Measurements from ENCODE around the gene GOLGA8N.
"Not testable (repeated sequence)": the region's sequence is repeated elsewhere in the genome, so short reads cannot be mapped to it uniquely, and the experiment has no call there.

The GOLGA8N gene

DNA sequence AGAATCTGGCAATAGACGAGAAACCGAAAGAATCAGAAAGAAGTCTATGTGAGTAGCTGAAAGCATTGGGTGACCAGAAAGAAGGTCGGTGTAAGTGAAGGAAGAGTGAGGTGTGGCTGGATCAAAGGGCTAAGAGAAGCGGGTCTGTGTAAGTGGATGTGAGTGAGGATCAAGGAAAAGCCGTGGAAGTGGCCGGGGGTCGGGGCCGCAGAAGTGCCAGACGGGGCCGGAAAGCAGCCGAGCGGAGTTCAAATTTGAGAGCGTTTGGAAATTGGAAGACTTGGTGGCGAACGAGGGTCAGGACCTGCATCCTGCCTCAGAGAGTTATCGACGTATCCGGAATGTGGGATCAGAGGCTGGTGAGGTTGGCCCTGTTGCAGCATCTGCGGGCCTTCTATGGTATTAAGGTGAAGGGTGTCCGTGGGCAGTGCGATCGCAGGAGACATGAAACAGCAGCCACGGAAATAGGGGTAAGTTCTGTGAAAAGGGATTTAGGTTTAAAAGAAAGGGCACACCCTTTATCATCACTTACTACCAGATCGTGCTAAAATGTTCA is 22.7 kb downstream of the GOLGA8N start:
- H3K27me3 ChIP-seq (ENCODE audit: control insufficient read depth in 3 of 3, insufficient read depth in 3 of 3, low read depth in 1 of 3, low read length in 3 of 3); H3K9ac ChIP-seq (ENCODE audit: low read depth, low read length, poor library complexity); H4K8ac ChIP-seq (ENCODE audit: low read depth, low read length); H3K14ac ChIP-seq (ENCODE audit: low read length); H2AK5ac ChIP-seq (ENCODE audit: low read depth, low read length); H4K91ac ChIP-seq (ENCODE audit: low read depth, low read length, poor library complexity); H2BK12ac ChIP-seq (ENCODE audit: low read length); H3K18ac ChIP-seq (ENCODE audit: low read length); H2BK120ac ChIP-seq (ENCODE audit: low read depth, low read length); H2BK5ac ChIP-seq (ENCODE audit: low read length); H3K4ac ChIP-seq (ENCODE audit: low read length); H2BK15ac ChIP-seq (ENCODE audit: low read length); H3K9me3 ChIP-seq (replicated peaks in 1 of 2; ENCODE audit: control insufficient read depth in 2 of 2, insufficient read depth in 1 of 2, low read depth in 1 of 2, low read length in 2 of 2); H3K4me1 ChIP-seq (ENCODE audit: control insufficient read depth in 2 of 2, insufficient read depth in 1 of 2, low read depth in 1 of 2, low read length in 2 of 2); H3K23ac ChIP-seq (ENCODE audit: low read depth, low read length, poor library complexity); H3K79me1 ChIP-seq (ENCODE audit: low read depth, low read length); H3K36me3 ChIP-seq (replicated peaks in 1 of 2; ENCODE audit: control insufficient read depth in 2 of 2, insufficient read depth in 2 of 2, low read length in 2 of 2); DNase-seq (ENCODE audit: low spot score): not testable (repeated sequence)
- Histone ChIP-seq H3K4me3 (ENCODE audit: low read length in 2 of 2) (peak overlapping the region; percentile 84 to 94), H3K27ac (replicated peaks; ENCODE audit: low read length) (peak overlapping the region; percentile 46), H2AFZ (ENCODE audit: low read length) (peak overlapping the region; percentile 77), H3K4me2 (ENCODE audit: insufficient read depth, low read length, poor library complexity, severe bottlenecking) (peak overlapping the region; percentile 33)
- WGBS, 2 donors (ENCODE audit: extremely low coverage in 2 of 2, insufficient read length in 2 of 2, insufficient replicate concordance in 1 of 2): no CpG with 5 or more reads among the region's 24 CpGs

DNA sequence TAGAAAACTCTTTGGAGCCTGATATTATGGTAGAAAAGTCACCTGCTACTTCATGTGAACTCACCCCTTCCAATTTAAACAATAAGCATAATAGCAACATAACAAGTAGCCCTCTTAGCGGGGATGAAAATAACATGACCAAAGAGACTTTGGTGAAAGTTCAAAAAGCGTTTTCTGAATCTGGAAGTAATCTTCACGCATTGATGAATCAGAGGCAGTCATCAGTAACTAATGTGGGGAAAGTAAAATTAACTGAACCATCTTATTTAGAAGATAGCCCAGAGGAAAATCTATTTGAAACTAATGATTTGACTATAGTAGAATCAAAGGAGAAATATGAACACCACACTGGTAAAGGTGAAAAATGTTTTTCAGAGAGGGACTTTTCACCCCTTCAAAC is 43.2 kb downstream of the GOLGA8N start:
- Histone ChIP-seq H2BK15ac (ENCODE audit: low read length) (no peak overlapping the region), H3K4me3 (ENCODE audit: low read length in 2 of 2) (no peak overlapping the region), H3K9me3 (replicated peaks in 1 of 2; ENCODE audit: control insufficient read depth in 2 of 2, insufficient read depth in 1 of 2, low read depth in 1 of 2, low read length in 2 of 2) (no peaks in the 10 kb centered on the region), H2BK5ac (ENCODE audit: low read length) (no peak overlapping the region), H3K18ac (ENCODE audit: low read length) (no peak overlapping the region), H4K91ac (ENCODE audit: low read depth, low read length, poor library complexity) (no peak overlapping the region), H3K27ac (replicated peaks; ENCODE audit: low read length) (no peak overlapping the region), H3K9ac (ENCODE audit: low read depth, low read length, poor library complexity) (no peak overlapping the region), H3K4me2 (ENCODE audit: insufficient read depth, low read length, poor library complexity, severe bottlenecking) (no peak overlapping the region), H3K27me3 (ENCODE audit: control insufficient read depth in 3 of 3, insufficient read depth in 3 of 3, low read depth in 1 of 3, low read length in 3 of 3) (no peaks in the 10 kb centered on the region), H3K23ac (ENCODE audit: low read depth, low read length, poor library complexity) (no peak overlapping the region), H2BK120ac (ENCODE audit: low read depth, low read length) (no peak overlapping the region), H2BK12ac (ENCODE audit: low read length) (no peak overlapping the region), H3K4ac (ENCODE audit: low read length) (no peak overlapping the region), H4K8ac (ENCODE audit: low read depth, low read length) (no peak overlapping the region), H3K36me3 (replicated peaks in 1 of 2; ENCODE audit: control insufficient read depth in 2 of 2, insufficient read depth in 2 of 2, low read length in 2 of 2) (peaks cover 14 to 88% of the 10 kb centered on the region in 2 donors), H3K14ac (ENCODE audit: low read length) (no peak overlapping the region), H3K79me1 (ENCODE audit: low read depth, low read length) (no peaks in the 10 kb centered on the region), H3K4me1 (ENCODE audit: control insufficient read depth in 2 of 2, insufficient read depth in 1 of 2, low read depth in 1 of 2, low read length in 2 of 2) (peaks cover 0 to 2% of the 10 kb centered on the region in 2 donors), H2AK5ac (ENCODE audit: low read depth, low read length) (no peak overlapping the region), H2AFZ (ENCODE audit: low read length) (no peak overlapping the region)
- no CpG with 5 or more reads among the region's 3 CpGs for WGBS, 2 donors (ENCODE audit: extremely low coverage in 2 of 2, insufficient read length in 2 of 2, insufficient replicate concordance in 1 of 2)
- no peak for DNase-seq (ENCODE audit: low spot score)

DNA sequence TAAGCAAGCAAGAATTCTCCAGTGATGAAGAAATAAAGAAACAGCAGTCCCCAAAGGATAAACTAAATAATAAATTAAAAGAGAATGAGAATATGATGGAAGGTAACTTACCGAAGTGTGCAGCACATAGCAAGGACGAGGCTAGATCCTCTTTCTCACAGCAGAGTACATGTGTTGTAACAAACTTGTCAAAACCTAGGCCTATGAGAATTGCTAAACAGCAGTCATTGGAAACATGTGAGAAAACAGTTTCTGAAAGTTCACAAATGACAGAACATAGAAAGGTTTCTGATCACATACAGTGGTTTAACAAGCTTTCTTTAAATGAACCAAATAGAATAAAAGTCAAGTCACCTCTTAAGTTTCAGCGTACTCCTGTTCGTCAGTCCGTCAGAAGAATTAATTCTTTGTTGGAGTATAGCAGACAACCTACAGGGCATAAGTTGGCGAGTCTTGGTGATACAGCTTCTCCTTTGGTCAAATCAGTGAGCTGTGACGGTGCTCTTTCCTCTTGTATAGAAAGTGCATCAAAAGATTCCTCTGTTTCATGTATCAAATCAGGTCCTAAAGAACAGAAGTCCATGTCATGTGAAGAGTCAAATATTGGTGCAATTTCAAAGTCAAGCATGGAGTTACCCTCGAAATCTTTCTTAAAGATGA is 43.8 kb downstream of the GOLGA8N start:
- no peak for DNase-seq (ENCODE audit: low spot score)
- Histone ChIP-seq H2BK5ac (ENCODE audit: low read length) (no peak overlapping the region), H3K4me3 (ENCODE audit: low read length in 2 of 2) (no peak overlapping the region), H3K4me1 (ENCODE audit: control insufficient read depth in 2 of 2, insufficient read depth in 1 of 2, low read depth in 1 of 2, low read length in 2 of 2) (peaks cover 0 to 2% of the 10 kb centered on the region in 2 donors), H3K4ac (ENCODE audit: low read length) (no peak overlapping the region), H3K36me3 (replicated peaks in 1 of 2; ENCODE audit: control insufficient read depth in 2 of 2, insufficient read depth in 2 of 2, low read length in 2 of 2) (peaks cover 14 to 83% of the 10 kb centered on the region in 2 donors), H3K23ac (ENCODE audit: low read depth, low read length, poor library complexity) (no peak overlapping the region), H3K27me3 (ENCODE audit: control insufficient read depth in 3 of 3, insufficient read depth in 3 of 3, low read depth in 1 of 3, low read length in 3 of 3) (no peaks in the 10 kb centered on the region), H4K91ac (ENCODE audit: low read depth, low read length, poor library complexity) (no peak overlapping the region), H3K79me1 (ENCODE audit: low read depth, low read length) (no peaks in the 10 kb centered on the region), H3K9ac (ENCODE audit: low read depth, low read length, poor library complexity) (no peak overlapping the region), H2BK15ac (ENCODE audit: low read length) (no peak overlapping the region), H2BK120ac (ENCODE audit: low read depth, low read length) (no peak overlapping the region), H2AK5ac (ENCODE audit: low read depth, low read length) (no peak overlapping the region), H4K8ac (ENCODE audit: low read depth, low read length) (no peak overlapping the region), H2BK12ac (ENCODE audit: low read length) (no peak overlapping the region), H3K4me2 (ENCODE audit: insufficient read depth, low read length, poor library complexity, severe bottlenecking) (no peak overlapping the region), H3K27ac (replicated peaks; ENCODE audit: low read length) (no peak overlapping the region), H3K14ac (ENCODE audit: low read length) (no peak overlapping the region), H3K18ac (ENCODE audit: low read length) (no peak overlapping the region), H2AFZ (ENCODE audit: low read length) (no peak overlapping the region), H3K9me3 (replicated peaks in 1 of 2; ENCODE audit: control insufficient read depth in 2 of 2, insufficient read depth in 1 of 2, low read depth in 1 of 2, low read length in 2 of 2) (no peaks in the 10 kb centered on the region)
- no CpG with 5 or more reads among the region's 8 CpGs for WGBS, 2 donors (ENCODE audit: extremely low coverage in 2 of 2, insufficient read length in 2 of 2, insufficient replicate concordance in 1 of 2)

DNA sequence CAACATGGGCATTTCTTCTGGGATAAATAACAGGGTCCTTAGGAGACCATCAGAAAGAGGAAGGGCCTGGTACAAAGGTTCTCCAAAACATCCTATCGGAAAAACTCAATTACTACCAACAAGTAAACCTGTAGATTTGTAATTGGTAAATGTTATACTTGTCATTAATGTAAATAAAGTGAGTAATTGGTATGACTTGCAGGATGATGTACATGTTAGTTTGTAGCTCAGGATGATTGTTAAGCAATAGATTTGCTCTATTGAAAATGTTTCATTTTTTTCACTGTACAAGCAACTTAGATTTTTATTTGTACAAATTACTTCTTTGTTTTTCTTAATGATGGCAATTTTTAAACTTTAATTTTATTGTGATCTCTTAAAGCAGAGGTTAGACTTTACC is 44.4 kb downstream of the GOLGA8N start:
- H4K91ac ChIP-seq (ENCODE audit: low read depth, low read length, poor library complexity): no peak overlapping the region
- H2BK12ac ChIP-seq (ENCODE audit: low read length): no peak overlapping the region
- H2BK15ac ChIP-seq (ENCODE audit: low read length): no peak overlapping the region
- H3K4me1 ChIP-seq (ENCODE audit: control insufficient read depth in 2 of 2, insufficient read depth in 1 of 2, low read depth in 1 of 2, low read length in 2 of 2): peaks cover 0 to 5% of the 10 kb centered on the region in 2 donors
- no peak overlapping the region for H4K8ac ChIP-seq (ENCODE audit: low read depth, low read length)
- H3K18ac ChIP-seq (ENCODE audit: low read length): no peak overlapping the region
- peaks cover 14 to 81% of the 10 kb centered on the region in 2 donors for H3K36me3 ChIP-seq (replicated peaks in 1 of 2; ENCODE audit: control insufficient read depth in 2 of 2, insufficient read depth in 2 of 2, low read length in 2 of 2)
- no peak overlapping the region for H3K4ac ChIP-seq (ENCODE audit: low read length)
- H3K9ac ChIP-seq (ENCODE audit: low read depth, low read length, poor library complexity): no peak overlapping the region
- no peaks in the 10 kb centered on the region for H3K9me3 ChIP-seq (replicated peaks in 1 of 2; ENCODE audit: control insufficient read depth in 2 of 2, insufficient read depth in 1 of 2, low read depth in 1 of 2, low read length in 2 of 2)
- no peaks in the 10 kb centered on the region for H3K79me1 ChIP-seq (ENCODE audit: low read depth, low read length)
- H2BK5ac ChIP-seq (ENCODE audit: low read length): no peak overlapping the region
- no peak overlapping the region for H2AFZ ChIP-seq (ENCODE audit: low read length)
- no peak overlapping the region for H3K27ac ChIP-seq (replicated peaks; ENCODE audit: low read length)
- H3K23ac ChIP-seq (ENCODE audit: low read depth, low read length, poor library complexity): no peak overlapping the region
- no peak overlapping the region for H2BK120ac ChIP-seq (ENCODE audit: low read depth, low read length)
- no CpG with 5 or more reads among the region's 1 CpG for WGBS, 2 donors (ENCODE audit: extremely low coverage in 2 of 2, insufficient read length in 2 of 2, insufficient replicate concordance in 1 of 2)
- H3K27me3 ChIP-seq (ENCODE audit: control insufficient read depth in 3 of 3, insufficient read depth in 3 of 3, low read depth in 1 of 3, low read length in 3 of 3): no peaks in the 10 kb centered on the region
- H3K14ac ChIP-seq (ENCODE audit: low read length): no peak overlapping the region
- no peak for DNase-seq (ENCODE audit: low spot score)
- H3K4me2 ChIP-seq (ENCODE audit: insufficient read depth, low read length, poor library complexity, severe bottlenecking): no peak overlapping the region
- H3K4me3 ChIP-seq (ENCODE audit: low read length in 2 of 2): no peak overlapping the region
- no peak overlapping the region for H2AK5ac ChIP-seq (ENCODE audit: low read depth, low read length)
